HFF-Myc (cell line): ENCODE measurements around the gene CFAP97D1.

ENCODE experiments used
- DNase-seq: peaks from one replicate; pipeline ENCODE4 v3.0.0-alpha.2; 2011; ENCODE audit warnings: low read depth; ENCODE audit errors: extremely low read depth
- H3K4me3 ChIP-seq: replicated peaks from 2 replicates; pipeline ENCODE4 v1.5.1; 2011; ENCODE audit warnings: low read depth, mild to moderate bottlenecking, control low read depth, low read length
- TF ChIP-seq, protein P1 (sequence below): IDR thresholded peaks from 2 replicates; pipeline ENCODE4 v1.5.1; 2012; ENCODE audit warnings: mild to moderate bottlenecking, low read depth, low read length, control low read depth; ENCODE audit errors: missing control alignments

The CFAP97D1 gene

DNA sequence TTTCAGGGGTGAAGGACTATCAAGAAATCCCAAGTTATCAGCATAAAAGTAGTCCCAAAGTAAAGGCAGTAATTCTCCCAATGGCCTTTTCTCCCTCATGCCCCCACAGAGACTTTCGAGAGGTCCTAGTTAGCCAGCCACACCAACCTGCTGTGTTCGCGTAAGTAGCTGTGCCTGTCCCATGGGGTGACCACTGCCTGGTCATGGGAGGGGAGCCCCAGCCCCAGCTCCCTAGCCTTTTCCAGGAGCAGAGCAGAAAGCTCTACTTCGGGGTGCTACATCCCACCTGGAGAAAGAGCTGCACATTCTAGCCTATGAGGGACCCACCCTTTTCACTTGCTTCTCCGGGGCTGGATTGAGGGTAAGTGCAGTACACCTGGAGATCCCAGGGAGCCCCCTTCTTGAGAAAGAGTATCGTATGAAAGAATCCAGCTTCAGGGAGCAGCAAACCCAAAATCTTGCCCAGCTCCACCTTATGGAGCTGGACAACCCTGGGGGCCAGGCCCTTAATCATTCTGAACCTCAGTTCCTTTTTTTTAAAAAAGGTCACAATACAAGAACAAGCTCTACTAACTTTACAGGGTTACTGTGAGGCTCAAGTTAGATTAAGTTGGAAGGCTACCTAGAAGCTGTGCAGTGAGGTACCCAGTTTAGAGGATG, 13.1 kb upstream of the CFAP97D1 start:
- no peak for DNase-seq
- TF ChIP-seq, protein P1, sequence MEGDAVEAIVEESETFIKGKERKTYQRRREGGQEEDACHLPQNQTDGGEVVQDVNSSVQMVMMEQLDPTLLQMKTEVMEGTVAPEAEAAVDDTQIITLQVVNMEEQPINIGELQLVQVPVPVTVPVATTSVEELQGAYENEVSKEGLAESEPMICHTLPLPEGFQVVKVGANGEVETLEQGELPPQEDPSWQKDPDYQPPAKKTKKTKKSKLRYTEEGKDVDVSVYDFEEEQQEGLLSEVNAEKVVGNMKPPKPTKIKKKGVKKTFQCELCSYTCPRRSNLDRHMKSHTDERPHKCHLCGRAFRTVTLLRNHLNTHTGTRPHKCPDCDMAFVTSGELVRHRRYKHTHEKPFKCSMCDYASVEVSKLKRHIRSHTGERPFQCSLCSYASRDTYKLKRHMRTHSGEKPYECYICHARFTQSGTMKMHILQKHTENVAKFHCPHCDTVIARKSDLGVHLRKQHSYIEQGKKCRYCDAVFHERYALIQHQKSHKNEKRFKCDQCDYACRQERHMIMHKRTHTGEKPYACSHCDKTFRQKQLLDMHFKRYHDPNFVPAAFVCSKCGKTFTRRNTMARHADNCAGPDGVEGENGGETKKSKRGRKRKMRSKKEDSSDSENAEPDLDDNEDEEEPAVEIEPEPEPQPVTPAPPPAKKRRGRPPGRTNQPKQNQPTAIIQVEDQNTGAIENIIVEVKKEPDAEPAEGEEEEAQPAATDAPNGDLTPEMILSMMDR, result no peak
- H3K4me3 ChIP-seq, result no peak overlapping the region

- DNase-seq, result no peak
- TF ChIP-seq, protein P1, result no peak
- no peak overlapping the region for H3K4me3 ChIP-seq
Observed at GRCh38 chr17:43767713-43768059, 12.5 kb upstream of the CFAP97D1 start.

DNA sequence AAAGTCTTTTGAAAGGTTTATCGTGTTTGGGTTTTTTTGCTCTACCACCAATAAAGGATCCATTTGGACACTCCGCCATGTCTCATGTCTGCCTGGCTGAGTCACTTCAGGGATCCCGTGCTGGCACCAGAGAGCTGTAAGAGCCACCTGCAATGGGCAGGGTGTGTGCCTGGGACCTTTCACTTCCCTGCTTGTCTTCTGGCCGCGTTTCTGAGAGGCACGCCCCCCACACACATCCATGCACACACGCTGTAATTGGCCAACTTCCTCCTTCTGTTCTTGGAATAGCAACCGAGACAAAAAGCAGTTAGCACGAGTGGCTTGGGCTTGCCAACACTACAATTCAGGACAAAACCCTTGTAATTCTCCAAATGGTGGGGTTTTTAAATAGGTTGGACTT, 11.9 kb upstream of the CFAP97D1 start:
- H3K4me3 ChIP-seq, result no peak overlapping the region
- TF ChIP-seq, protein P1, result no peak
- DNase-seq, result no peak

- TF ChIP-seq, protein P1, result no peak
- H3K4me3 ChIP-seq, result no peak overlapping the region
- no peak for DNase-seq
Observed at GRCh38 chr17:43768943-43769342, 11.3 kb upstream of the CFAP97D1 start.

DNA sequence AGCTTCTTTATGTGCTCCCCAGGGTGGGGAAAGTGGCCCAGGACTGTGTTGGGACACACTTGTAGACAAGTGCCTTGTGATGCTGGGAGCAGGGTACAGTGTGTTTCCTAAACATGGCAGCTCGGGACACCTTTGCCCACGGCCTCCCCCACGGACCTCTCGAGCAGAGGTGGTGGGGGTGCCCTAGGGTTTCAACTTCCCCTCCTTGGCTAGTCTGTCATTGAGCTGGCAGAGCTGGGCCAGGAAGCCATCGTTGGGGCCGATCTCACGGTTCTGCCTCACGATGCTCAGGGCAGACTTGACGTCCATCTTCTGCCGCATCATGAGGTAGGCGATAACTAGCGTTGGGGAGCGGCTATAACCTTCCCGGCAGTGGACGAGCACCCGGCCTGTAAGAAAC, 10.8 kb upstream of the CFAP97D1 start:
- DNase-seq, result no peak
- no peak overlapping the region for H3K4me3 ChIP-seq
- TF ChIP-seq, protein P1, result no peak

- DNase-seq, result no peak
- no peak overlapping the region for H3K4me3 ChIP-seq
- TF ChIP-seq, protein P1, result no peak
Observed at GRCh38 chr17:43769859-43770258, 10.4 kb upstream of the CFAP97D1 start.

DNA sequence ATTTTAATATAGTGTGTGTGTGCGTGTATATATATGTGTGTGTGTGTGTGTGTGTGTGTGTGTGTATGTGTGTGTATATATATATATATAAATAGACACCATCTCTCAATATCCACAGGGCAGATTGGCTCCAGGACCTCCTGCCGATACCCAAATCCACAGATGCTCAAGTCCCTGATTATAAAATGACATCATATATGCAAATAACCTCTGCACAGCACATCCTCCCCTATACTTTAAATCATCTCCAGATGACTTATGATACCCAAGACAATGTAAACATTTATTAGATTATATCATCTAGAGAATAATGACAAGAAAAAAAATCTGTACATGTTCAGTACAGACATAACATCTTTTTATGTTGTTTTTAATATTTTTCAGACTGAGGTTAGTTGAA, 9.3 kb upstream of the CFAP97D1 start:
- TF ChIP-seq, protein P1, result no peak
- H3K4me3 ChIP-seq, result no peak overlapping the region
- no peak for DNase-seq
